GM12878 (cell line): ENCODE data around the gene PADI2. TPM values are rescaled to one million over a fixed set of nuclear protein-coding genes. Genes with fewer than 3 reads are reported as not detected.
A peak's percentile ranks its signal among the peaks of the same experiment; 100 is the strongest.

Experiments used
- ATAC-seq: fragments of 200-7000 bp; cut with Tn5 transposase; 3 replicates; pipeline ENCODE4 v1.9.1; 2020; ENCODE audit warnings: mild to moderate bottlenecking, moderate library complexity
- BruUV-seq: library from RNA; stranded (reverse); fragments of 400-500 nt; replicated peaks from 2 replicates; lab custom pipeline; 2021; lab: Mats Ljungman, UMichigan
- CTCF ChIA-PET: fragments of 300-600 bp; sonication (Branson Sonifier 250); formaldehyde crosslinking; extraction: SDS; loops from one replicate; lab custom pipeline; 2021; ENCODE audit warnings: inconsistent platforms; lab: Yijun Ruan, JAX
- POLR2A ChIA-PET: fragments of 350-600 bp; formaldehyde crosslinking; extraction: SDS; loops from one replicate; lab custom pipeline; 2021; ENCODE audit warnings: inconsistent platforms; lab: Charles Lee
- RAD21 ChIA-PET: fragments of 300-600 bp; sonication (Branson Sonifier 250); formaldehyde crosslinking; loops from one replicate; lab custom pipeline; 2023; ENCODE audit warnings: antibody characterized with exemption; ENCODE audit not compliant: unreplicated experiment; lab: Charles Lee
- SMC1A ChIA-PET: fragments of 300-600 bp; sonication (Branson Sonifier 250); formaldehyde crosslinking; loops from one replicate; lab custom pipeline; 2023; ENCODE audit not compliant: unreplicated experiment, uncharacterized antibody; lab: Charles Lee
- DNase-seq: peaks from one replicate; pipeline ENCODE4 v3.0.0-alpha.2; 2011; ENCODE audit warnings: low read depth, low spot score
- FAIRE-seq: peaks from 3 replicates; lab custom pipeline; 2011; peaks lifted over from hg19 to GRCh38; lab: Jason Lieb, UNC
- H2AFZ ChIP-seq: 2 replicates; pipeline ENCODE4 v1.6.0; 2011; ENCODE audit warnings: low read depth, low read length, control low read depth; ENCODE audit not compliant: control insufficient read depth
- H3K27ac ChIP-seq: 2 replicates; pipeline ENCODE4 v1.5.1; 2011; ENCODE audit warnings: control low read depth; ENCODE audit not compliant: control insufficient read depth, insufficient read depth
- H3K27me3 ChIP-seq, 2 experiments: replicated peaks in 1 of 2; 2 replicates each; pipeline versions ENCODE4 v1.6.0 to v1.6.1; 2011; ENCODE audit warnings: low read length in 1 of 2; ENCODE audit not compliant: control insufficient read depth in 2 of 2, insufficient read depth in 2 of 2
- H3K36me3 ChIP-seq, 2 experiments: 2 replicates each; pipeline ENCODE4 v1.5.1; 2011; ENCODE audit warnings: low read length in 1 of 2; ENCODE audit not compliant: control insufficient read depth in 2 of 2, insufficient read depth in 2 of 2
- H3K4me1 ChIP-seq: 2 replicates; pipeline ENCODE4 v1.6.1; 2011; ENCODE audit warnings: mild to moderate bottlenecking, low read length, moderate library complexity, mixed read lengths; ENCODE audit not compliant: control insufficient read depth, insufficient read depth
- H3K4me2 ChIP-seq: 2 replicates; pipeline ENCODE4 v1.6.0; 2011; ENCODE audit warnings: control low read depth; ENCODE audit not compliant: control insufficient read depth, insufficient read depth
- H3K4me3 ChIP-seq: fragments of 200-600 bp; sonication (generic); 2 replicates; pipeline ENCODE4 v1.5.1; 2016
- H3K79me2 ChIP-seq: 2 replicates; pipeline ENCODE4 v1.6.0; 2011; ENCODE audit warnings: low read length; ENCODE audit not compliant: control insufficient read depth, insufficient read depth
- H3K9ac ChIP-seq: 2 replicates; pipeline ENCODE4 v1.8.0; 2011; ENCODE audit warnings: low read length, control low read depth, mixed read lengths; ENCODE audit not compliant: control insufficient read depth, insufficient read depth
- H3K9me3 ChIP-seq: replicated peaks from 3 replicates; pipeline ENCODE4 v1.5.1; 2011; ENCODE audit warnings: mild to moderate bottlenecking, low read length; ENCODE audit not compliant: control insufficient read depth, insufficient read depth
- H4K20me1 ChIP-seq: 2 replicates; pipeline ENCODE4 v1.6.0; 2011; ENCODE audit not compliant: control insufficient read depth, insufficient read depth
- CHD1 ChIP-seq: IDR thresholded peaks from 2 replicates; pipeline ENCODE4 v1.6.1; 2012; ENCODE audit warnings: low read depth, low read length, improper control_type of control experiment
- EP300 ChIP-seq, 2 experiments: fragments of 150-350 bp in 1 of 2; IDR thresholded peaks; 2 replicates each; pipeline ENCODE4 v1.6.1; 2011 to 2012; ENCODE audit warnings: low read depth in 2 of 2, low read length in 2 of 2, borderline replicate concordance in 1 of 2, improper control_type of control experiment in 1 of 2, inconsistent platforms in 1 of 2; ENCODE audit not compliant: control insufficient read depth in 1 of 2
- HCFC1 ChIP-seq: fragments of 150-350 bp; IDR thresholded peaks from 2 replicates; pipeline ENCODE4 v1.6.1; 2014; ENCODE audit warnings: low read length
- HDAC6 ChIP-seq: fragments of 200-600 bp; sonication (generic); IDR thresholded peaks from one replicate; pipeline ENCODE4 v1.8.0; 2017; ENCODE audit warnings: antibody characterized with exemption; ENCODE audit not compliant: unreplicated experiment
- RB1 ChIP-seq: fragments of 450-650 bp; formaldehyde crosslinking; IDR thresholded peaks from 2 replicates; pipeline ENCODE4 v1.6.1; 2017; ENCODE audit warnings: mild to moderate bottlenecking, borderline replicate concordance
- SMARCA5 ChIP-seq: fragments of 450-650 bp; IDR thresholded peaks from 2 replicates; pipeline ENCODE4 v1.6.1; 2017; ENCODE audit warnings: mild to moderate bottlenecking
- SREBF1 ChIP-seq: IDR thresholded peaks from 2 replicates; pipeline ENCODE4 v1.6.1; 2012; ENCODE audit warnings: mild to moderate bottlenecking, low read length
- WGBS: methylation state at CpG from one replicate; pipeline ENCODE4 v1.1.6; 2016; ENCODE audit warnings: low lambda C conversion rate; ENCODE audit not compliant: insufficient replicate concordance, insufficient coverage; ENCODE audit errors: missing lambda C conversion rate; 5-methylcytosine and 5-hydroxymethylcytosine counted together
- in situ Hi-C: fragments of 300-500 bp; cut with MboI; formaldehyde crosslinking; loops from 9 replicates; pipeline ENCODE4 v1.14.3; 2018; ENCODE audit warnings: mixed read lengths
- intact Hi-C: fragments of 100-400 bp; cut with micrococcal nuclease; formaldehyde crosslinking; loops from one replicate; pipeline ENCODE4 v1.14.2; 2022; ENCODE audit not compliant: unreplicated experiment
- polyA plus RNA-seq, 11 experiments: library from polyadenylated mRNA; depleted of rRNA in 4 of 11; unstranded in 6 of 11; stranded (reverse) in 5 of 11; fragments of >200 nt; fragmentation: Nextera tagmentation in 4 of 11; fragmentation: Illumina TruSeq in 1 of 11; extraction: Ambion mirVana in 4 of 11; extraction: Trizol in 1 of 11; gene quantifications; 1 replicate in 1 of 11; 2 replicates in 10 of 11; pipeline versions ENCODE4 v1.2.1 to v1.2.3, GENCODE V29; 2011 to 2016; ENCODE audit warnings: inconsistent platforms in 2 of 11, missing spikeins in 2 of 11, low read depth in 1 of 11
- total RNA-seq, 4 experiments: library from RNA; depleted of rRNA in 3 of 4; stranded (reverse); fragments of >200 nt in 3 of 4; fragmentation: Illumina TruSeq in 1 of 4; extraction: Trizol in 1 of 4; gene quantifications; 2 replicates each; pipeline versions ENCODE4 v1.2.1 to v1.2.3, GENCODE V29; 2013 to 2021
- TF ChIP-seq, protein P1 (sequence below): fragments of 450-650 bp; IDR thresholded peaks from 2 replicates; pipeline ENCODE4 v1.6.1; 2017; ENCODE audit warnings: antibody characterized with exemption, mild to moderate bottlenecking, moderate library complexity
- TF ChIP-seq, protein P2 (sequence below): IDR thresholded peaks from 2 replicates; pipeline ENCODE4 v1.6.1; 2011; ENCODE audit warnings: borderline replicate concordance, low read depth, mild to moderate bottlenecking, moderate library complexity, low read length; ENCODE audit not compliant: insufficient read depth, poor library complexity, severe bottlenecking

The PADI2 gene
- total and polyA plus RNA-seq, 10 of the 15 experiments (the other 5 are each of a cell fraction or from before 2014, with no cell fraction given), result 0.05 to 3.0 (median 0.10) TPM; not detected in 1

DNA sequence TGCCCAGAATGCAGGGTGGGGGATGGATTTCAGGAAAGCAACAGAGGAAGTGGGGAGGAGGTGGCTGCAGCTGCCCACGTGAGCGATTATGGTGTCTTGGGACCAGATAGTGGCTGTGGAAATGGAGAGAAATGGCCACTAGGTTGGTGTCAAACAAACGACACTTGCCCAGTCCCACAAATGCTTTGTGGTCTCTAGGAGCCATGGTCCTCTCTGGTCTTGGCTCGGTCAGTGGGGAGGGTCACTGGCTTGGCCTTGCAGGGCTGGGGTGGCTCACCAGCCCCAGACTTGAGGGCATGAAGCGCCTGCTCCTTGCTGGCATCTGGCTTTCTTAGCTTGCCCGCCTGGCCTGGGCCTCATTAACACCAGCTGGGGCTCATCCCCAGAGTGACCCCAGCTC is 7.2 kb downstream of the PADI2 start:
- ATAC-seq, result no peak
- H4K20me1 ChIP-seq, result no peaks in the 10 kb centered on the region
- no peak for FAIRE-seq
- H3K27me3 ChIP-seq, result no peaks in the 10 kb centered on the region; a peak in 2 of 4 replicates
- ChIA-PET RAD21 (interaction anchor here (1.4 to 1.8 kb wide), 3 partner anchors 10 to 125 kb away, joined by 3 to 5 read pairs (median 3); no protein-coding TSS in a partner anchor), SMC1A (interaction anchor here (1.0 to 3.9 kb wide), 6 partner anchors 9 to 55 kb away, joined by 3 to 12 read pairs (median 3); no protein-coding TSS in a partner anchor), CTCF (interaction anchor here (0.9 to 3.0 kb wide), 6 partner anchors 10 to 150 kb away, joined by 3 to 10 read pairs (median 4); no protein-coding TSS in a partner anchor), POLR2A (interaction anchor here (1.4 kb wide), 1 partner anchor 9 kb away, joined by 3 read pairs; no protein-coding TSS in a partner anchor)
- H3K9ac ChIP-seq, result no peak overlapping the region
- no peak for DNase-seq
- H3K9me3 ChIP-seq, result no peaks in the 10 kb centered on the region
- H2AFZ ChIP-seq, result no peak overlapping the region
- no peak overlapping the region for H3K4me2 ChIP-seq
- H3K27ac ChIP-seq, result no peak overlapping the region
- H3K4me1 ChIP-seq, result no peaks in the 10 kb centered on the region
- no TSS peak for BruUV-seq
- no peaks in the 10 kb centered on the region for H3K79me2 ChIP-seq
- intact Hi-C loops (no loop called here), in situ Hi-C loops (no loop called here)
- TF ChIP-seq SREBF1, result no peak
- TF ChIP-seq, protein P1, sequence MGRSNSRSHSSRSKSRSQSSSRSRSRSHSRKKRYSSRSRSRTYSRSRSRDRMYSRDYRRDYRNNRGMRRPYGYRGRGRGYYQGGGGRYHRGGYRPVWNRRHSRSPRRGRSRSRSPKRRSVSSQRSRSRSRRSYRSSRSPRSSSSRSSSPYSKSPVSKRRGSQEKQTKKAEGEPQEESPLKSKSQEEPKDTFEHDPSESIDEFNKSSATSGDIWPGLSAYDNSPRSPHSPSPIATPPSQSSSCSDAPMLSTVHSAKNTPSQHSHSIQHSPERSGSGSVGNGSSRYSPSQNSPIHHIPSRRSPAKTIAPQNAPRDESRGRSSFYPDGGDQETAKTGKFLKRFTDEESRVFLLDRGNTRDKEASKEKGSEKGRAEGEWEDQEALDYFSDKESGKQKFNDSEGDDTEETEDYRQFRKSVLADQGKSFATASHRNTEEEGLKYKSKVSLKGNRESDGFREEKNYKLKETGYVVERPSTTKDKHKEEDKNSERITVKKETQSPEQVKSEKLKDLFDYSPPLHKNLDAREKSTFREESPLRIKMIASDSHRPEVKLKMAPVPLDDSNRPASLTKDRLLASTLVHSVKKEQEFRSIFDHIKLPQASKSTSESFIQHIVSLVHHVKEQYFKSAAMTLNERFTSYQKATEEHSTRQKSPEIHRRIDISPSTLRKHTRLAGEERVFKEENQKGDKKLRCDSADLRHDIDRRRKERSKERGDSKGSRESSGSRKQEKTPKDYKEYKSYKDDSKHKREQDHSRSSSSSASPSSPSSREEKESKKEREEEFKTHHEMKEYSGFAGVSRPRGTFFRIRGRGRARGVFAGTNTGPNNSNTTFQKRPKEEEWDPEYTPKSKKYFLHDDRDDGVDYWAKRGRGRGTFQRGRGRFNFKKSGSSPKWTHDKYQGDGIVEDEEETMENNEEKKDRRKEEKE, result 0 out of 2 replicates have a peak, but pooled peaks have one; percentile 4
- no peak overlapping the region for H3K4me3 ChIP-seq
- WGBS, result 24% methylated on average over 6 of the region's 6 CpGs
- no peaks in the 10 kb centered on the region for H3K36me3 ChIP-seq

DNA sequence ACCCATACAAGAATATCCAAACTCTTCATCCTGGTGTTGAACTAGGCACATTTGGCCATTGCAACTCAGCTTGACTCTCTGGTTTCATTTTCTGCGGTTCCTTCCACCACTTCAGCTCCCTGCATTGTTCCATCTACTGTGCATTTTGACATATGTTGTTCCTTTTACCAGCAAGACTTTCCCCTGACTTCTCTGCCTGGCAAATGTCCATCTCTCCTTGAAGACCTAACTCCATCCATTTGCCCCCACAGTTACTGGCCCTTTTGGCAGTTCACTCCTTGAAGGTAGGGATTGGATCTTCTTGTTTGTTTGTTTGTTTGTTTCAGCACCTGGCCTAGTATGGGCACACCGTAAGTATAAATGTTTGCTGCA is 8.7 kb downstream of the PADI2 start:
- H4K20me1 ChIP-seq, result no peaks in the 10 kb centered on the region
- no peak for ATAC-seq
- no peak overlapping the region for H3K4me2 ChIP-seq
- H3K36me3 ChIP-seq, result no peaks in the 10 kb centered on the region
- 18% methylated on average over 2 of the region's 2 CpGs for WGBS
- H2AFZ ChIP-seq, result no peak overlapping the region
- ChIA-PET RAD21 (interaction anchor here (0.6 kb wide), 1 partner anchor 10 kb away, joined by 3 read pairs; no protein-coding TSS in a partner anchor), CTCF (interaction anchor here (1.5 to 3.0 kb wide), 2 partner anchors 11 to 151 kb away, joined by 3 to 10 read pairs; no protein-coding TSS in a partner anchor), SMC1A (interaction anchor here (3.9 kb wide), 1 partner anchor 10 kb away, joined by 12 read pairs; no protein-coding TSS in a partner anchor), POLR2A (interaction anchor here (1.6 kb wide), 1 partner anchor 9 kb away, joined by 3 read pairs; no protein-coding TSS in a partner anchor)
- no peak overlapping the region for H3K27ac ChIP-seq
- no TSS peak for BruUV-seq
- H3K79me2 ChIP-seq, result no peaks in the 10 kb centered on the region
- DNase-seq, result no peak
- no peaks in the 10 kb centered on the region for H3K4me1 ChIP-seq
- FAIRE-seq, result no peak
- in situ Hi-C loops (no loop called here), intact Hi-C loops (no loop called here)
- no peak overlapping the region for H3K4me3 ChIP-seq
- no peak overlapping the region for H3K9ac ChIP-seq
- H3K27me3 ChIP-seq, result no peaks in the 10 kb centered on the region; a peak in 1 of 4 replicates
- H3K9me3 ChIP-seq, result no peaks in the 10 kb centered on the region
- TF ChIP-seq HCFC1, result no peak
- no peak for TF ChIP-seq EP300 (IDR thresholded peaks at IDR 0.05; ENCODE audit: borderline replicate concordance in 1 of 2, control insufficient read depth in 1 of 2, low read depth in 2 of 2, low read length in 2 of 2)
- TF ChIP-seq HDAC6, result no peak
- TF ChIP-seq RB1, result no peak
- TF ChIP-seq CHD1, result no peak
- TF ChIP-seq, protein P2, sequence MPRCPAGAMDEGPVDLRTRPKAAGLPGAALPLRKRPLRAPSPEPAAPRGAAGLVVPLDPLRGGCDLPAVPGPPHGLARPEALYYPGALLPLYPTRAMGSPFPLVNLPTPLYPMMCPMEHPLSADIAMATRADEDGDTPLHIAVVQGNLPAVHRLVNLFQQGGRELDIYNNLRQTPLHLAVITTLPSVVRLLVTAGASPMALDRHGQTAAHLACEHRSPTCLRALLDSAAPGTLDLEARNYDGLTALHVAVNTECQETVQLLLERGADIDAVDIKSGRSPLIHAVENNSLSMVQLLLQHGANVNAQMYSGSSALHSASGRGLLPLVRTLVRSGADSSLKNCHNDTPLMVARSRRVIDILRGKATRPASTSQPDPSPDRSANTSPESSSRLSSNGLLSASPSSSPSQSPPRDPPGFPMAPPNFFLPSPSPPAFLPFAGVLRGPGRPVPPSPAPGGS, result no peak
- no peak for TF ChIP-seq SMARCA5
